H1 (cell line): ENCODE measurements around the gene CHMP6. TPM values are rescaled to one million over a fixed set of nuclear protein-coding genes. Genes with fewer than 3 reads are reported as not detected.

Experiments used
- CTCF ChIA-PET: fragments of 300-600 bp; sonication (Branson Sonifier 250); formaldehyde crosslinking; loops from one replicate; lab custom pipeline; 2021; ENCODE audit not compliant: partially characterized antibody; lab: Charles Lee
- POLR2A ChIA-PET: fragments of 300-600 bp; sonication (Branson Sonifier 250); formaldehyde crosslinking; loops from one replicate; lab custom pipeline; 2021; ENCODE audit warnings: inconsistent platforms; ENCODE audit not compliant: partially characterized antibody; lab: Charles Lee
- DNase-seq, 2 experiments: peaks; one replicate each; pipeline versions ENCODE4 v3.0.0 to v3.0.0-alpha.2; 2010 to 2022; ENCODE audit warnings: low spot score in 2 of 2, low read depth in 1 of 2, mixed read lengths in 1 of 2
- FAIRE-seq: peaks from 2 replicates; lab custom pipeline; 2011; peaks lifted over from hg19 to GRCh38; lab: Jason Lieb, UNC
- H2AFZ ChIP-seq: 2 replicates; pipeline ENCODE4 v1.8.1; 2012; ENCODE audit warnings: low read length, inconsistent platforms
- H2AK5ac ChIP-seq: 2 replicates; pipeline ENCODE4 v1.6.1; 2013; ENCODE audit warnings: low read depth, low read length
- H2BK120ac ChIP-seq: replicated peaks from 2 replicates; pipeline ENCODE3; 2013; ENCODE audit warnings: low read depth, low read length, inconsistent platforms
- H2BK12ac ChIP-seq: 2 replicates; pipeline ENCODE4 v1.6.1; 2013; ENCODE audit warnings: low read depth, low read length
- H2BK15ac ChIP-seq: 2 replicates; pipeline ENCODE4 v1.6.1; 2013; ENCODE audit warnings: low read length
- H2BK20ac ChIP-seq: 2 replicates; pipeline ENCODE4 v1.6.1; 2013; ENCODE audit warnings: low read length
- H2BK5ac ChIP-seq: 2 replicates; pipeline ENCODE4 v1.6.1; 2013; ENCODE audit warnings: low read depth, low read length
- H3K14ac ChIP-seq: 2 replicates; pipeline ENCODE4 v1.6.1; 2013; ENCODE audit warnings: inconsistent platforms; ENCODE audit not compliant: insufficient read length
- H3K18ac ChIP-seq: 2 replicates; pipeline ENCODE4 v1.6.1; 2013; ENCODE audit warnings: low read length; ENCODE audit errors: extremely low read depth
- H3K23ac ChIP-seq: 2 replicates; pipeline ENCODE4 v1.6.1; 2013; ENCODE audit warnings: inconsistent platforms; ENCODE audit not compliant: insufficient read length
- H3K23me2 ChIP-seq: 2 replicates; pipeline ENCODE4 v1.6.1; 2013; ENCODE audit warnings: low read depth, low read length
- H3K27ac ChIP-seq: 2 replicates; pipeline ENCODE4 v1.6.1; 2011; ENCODE audit warnings: low read depth, low read length, inconsistent platforms
- H3K27me3 ChIP-seq, 4 experiments: replicated peaks in 1 of 4; 1 replicate in 1 of 4; 2 replicates in 3 of 4; pipeline versions ENCODE4 v1.6.1 to v1.8.1; 2011 to 2013; ENCODE audit warnings: low read length in 3 of 4, mild to moderate bottlenecking in 3 of 4, inconsistent platforms in 2 of 4, mixed read lengths in 2 of 4, moderate library complexity in 1 of 4; ENCODE audit not compliant: control insufficient read depth in 3 of 4, insufficient read depth in 3 of 4; ENCODE audit errors: extremely low read depth in 1 of 4
- H3K36me3 ChIP-seq, 4 experiments: 2 replicates each; pipeline versions ENCODE4 v1.6.1 to v1.8.1; 2011 to 2013; ENCODE audit warnings: mild to moderate bottlenecking in 4 of 4, low read length in 3 of 4, moderate library complexity in 2 of 4, control low read depth in 1 of 4, inconsistent platforms in 1 of 4; ENCODE audit not compliant: insufficient read depth in 4 of 4, control insufficient read depth in 2 of 4
- H3K4ac ChIP-seq: replicated peaks from 2 replicates; pipeline ENCODE3; 2013; ENCODE audit warnings: low read length, low read depth, mixed read lengths, inconsistent platforms; ENCODE audit not compliant: insufficient read length
- H3K4me1 ChIP-seq, 4 experiments: replicated peaks in 1 of 4; 1 replicate in 1 of 4; 2 replicates in 3 of 4; pipeline versions ENCODE4 v1.6.1 to v1.8.1; 2011 to 2013; ENCODE audit warnings: low read length in 3 of 4, inconsistent platforms in 2 of 4, mixed read lengths in 1 of 4; ENCODE audit not compliant: insufficient read depth in 4 of 4, control insufficient read depth in 3 of 4
- H3K4me2 ChIP-seq, 2 experiments: 2 replicates each; pipeline versions ENCODE4 v1.6.1 to v1.8.1; 2011 to 2013; ENCODE audit warnings: low read depth in 2 of 2, low read length in 2 of 2, control low read depth in 1 of 2, inconsistent platforms in 1 of 2, mild to moderate bottlenecking in 1 of 2; ENCODE audit not compliant: insufficient read depth in 1 of 2
- H3K4me3 ChIP-seq, 4 experiments: fragments of 200-600, 300-600 bp in 1 of 4; sonication (generic), shearing (Covaris generic), sonication (Bioruptor Twin) in 1 of 4; 2 replicates each; pipeline versions ENCODE4 v1.5.1 to v1.8.1; 2011 to 2016; ENCODE audit warnings: low read length in 4 of 4, low read depth in 3 of 4, control low read depth in 2 of 4, inconsistent platforms in 2 of 4, mild to moderate bottlenecking in 2 of 4, mixed read lengths in 1 of 4, moderate library complexity in 1 of 4; ENCODE audit not compliant: insufficient read depth in 2 of 4; ENCODE audit errors: extremely low read depth in 1 of 4
- H3K56ac ChIP-seq: replicated peaks from 2 replicates; pipeline ENCODE3; 2013; ENCODE audit warnings: low read depth, mild to moderate bottlenecking, mixed read lengths, low read length, inconsistent platforms; ENCODE audit not compliant: insufficient read length
- H3K79me1 ChIP-seq: 2 replicates; pipeline ENCODE4 v1.6.1; 2013; ENCODE audit warnings: low read depth, low read length, control low read depth
- H3K79me2 ChIP-seq, 2 experiments: 2 replicates each; pipeline versions ENCODE4 v1.6.1 to v1.8.1; 2012 to 2013; ENCODE audit warnings: low read length in 2 of 2, mild to moderate bottlenecking in 2 of 2, inconsistent platforms in 1 of 2; ENCODE audit not compliant: insufficient read depth in 2 of 2, control insufficient read depth in 1 of 2
- H3K9ac ChIP-seq, 4 experiments: replicated peaks in 1 of 4; 1 replicate in 1 of 4; 2 replicates in 3 of 4; pipeline versions ENCODE4 v1.6.1 to v1.8.1; 2011 to 2013; ENCODE audit warnings: low read depth in 3 of 4, low read length in 3 of 4, control low read depth in 2 of 4, mild to moderate bottlenecking in 2 of 4, moderate library complexity in 2 of 4, inconsistent platforms in 1 of 4; ENCODE audit errors: extremely low read depth in 1 of 4
- H3K9me3 ChIP-seq, 2 experiments: 2 replicates each; pipeline versions ENCODE4 v1.6.1 to v1.8.1; 2012 to 2013; ENCODE audit warnings: mild to moderate bottlenecking in 2 of 2, moderate library complexity in 2 of 2, control low read depth in 1 of 2, inconsistent platforms in 1 of 2, low read depth in 1 of 2, low read length in 1 of 2, mixed read lengths in 1 of 2; ENCODE audit not compliant: insufficient read depth in 2 of 2
- H4K20me1 ChIP-seq, 2 experiments: replicated peaks in 1 of 2; 2 replicates each; pipeline versions ENCODE3 to v1.8.1; 2011 to 2013; ENCODE audit warnings: inconsistent platforms in 2 of 2, low read length in 2 of 2, mild to moderate bottlenecking in 1 of 2; ENCODE audit not compliant: insufficient read depth in 2 of 2, control insufficient read depth in 1 of 2
- H4K5ac ChIP-seq: 2 replicates; pipeline ENCODE4 v1.6.1; 2013; ENCODE audit warnings: low read length, low read depth, mixed read lengths, inconsistent platforms; ENCODE audit not compliant: insufficient read length
- H4K8ac ChIP-seq: 2 replicates; pipeline ENCODE4 v1.8.0; 2013; ENCODE audit warnings: mild to moderate bottlenecking, moderate library complexity, low read length, inconsistent platforms; ENCODE audit not compliant: insufficient read depth; ENCODE audit errors: extremely low read depth
- H4K91ac ChIP-seq: replicated peaks from 2 replicates; pipeline ENCODE3; 2013; ENCODE audit warnings: low read length, mixed read lengths, inconsistent platforms; ENCODE audit not compliant: insufficient read length
- ASH2L ChIP-seq: fragments of 200-600, 300-600 bp; sonication (generic); IDR thresholded peaks from one replicate; pipeline ENCODE4 v1.7.1; 2017; ENCODE audit warnings: low read length
- EZH2 ChIP-seq: fragments of 200-600 bp; sonication (generic); IDR thresholded peaks from 2 replicates; pipeline ENCODE4 v1.7.1; 2012; ENCODE audit warnings: low read depth, mild to moderate bottlenecking, moderate library complexity, low read length, inconsistent platforms; ENCODE audit not compliant: severe bottlenecking
- MAX ChIP-seq: IDR thresholded peaks from 2 replicates; pipeline ENCODE4 v1.6.1; 2012; ENCODE audit warnings: inconsistent platforms
- POLR2AphosphoS5 ChIP-seq: IDR thresholded peaks from 2 replicates; pipeline ENCODE4 v1.6.1; 2011; ENCODE audit warnings: low read depth, low read length
- RBBP5 ChIP-seq: IDR thresholded peaks from 2 replicates; pipeline ENCODE4 v1.7.1; 2012; ENCODE audit warnings: low read depth, mild to moderate bottlenecking, inconsistent platforms, low read length, moderate library complexity, borderline replicate concordance
- RXRA ChIP-seq: IDR thresholded peaks from 2 replicates; pipeline ENCODE4 v1.6.1; 2011; ENCODE audit warnings: low read depth, mild to moderate bottlenecking, low read length, moderate library complexity; ENCODE audit not compliant: insufficient read depth
- TCF12 ChIP-seq: IDR thresholded peaks from 2 replicates; pipeline ENCODE4 v1.6.1; 2011; ENCODE audit warnings: low read depth, mild to moderate bottlenecking, low read length
- WGBS, 2 experiments: shearing (Covaris generic) in 1 of 2; methylation state at CpG; one replicate each; pipeline versions ENCODE4 v1.1.6 to v1.1.7; 2013 to 2015; ENCODE audit warnings: low lambda C conversion rate in 2 of 2, mixed read lengths in 2 of 2, inconsistent platforms in 1 of 2, low coverage in 1 of 2, missing lambda C conversion rate in 1 of 2; ENCODE audit not compliant: insufficient replicate concordance in 2 of 2, insufficient coverage in 1 of 2, insufficient read length in 1 of 2; ENCODE audit errors: extremely low coverage in 1 of 2, missing lambda C conversion rate in 1 of 2; 5-methylcytosine and 5-hydroxymethylcytosine counted together
- polyA plus RNA-seq, 7 experiments: library from polyadenylated mRNA; depleted of rRNA in 3 of 7; stranded (reverse) in 5 of 7; unstranded in 2 of 7; fragments of >200 nt in 5 of 7; fragments of 200-250 nt in 2 of 7; gene quantifications; 1 replicate in 5 of 7; 2 replicates in 1 of 7; 4 replicates in 1 of 7; pipeline versions ENCODE4 v1.2.1 to v1.2.3, GENCODE V29; 2011 to 2013; ENCODE audit warnings: missing spikeins in 2 of 7, mixed read lengths in 2 of 7
- total RNA-seq: library from RNA; stranded (reverse); fragmentation: NEBNext Ultra II Directional; extraction: Animal tissue kit (Norgen Biotek cat#: 25700); gene quantifications from 2 replicates; pipeline ENCODE4 v1.2.1, GENCODE V29; 2021

Gene CHMP6
- total and polyA plus RNA-seq, 2 of the 8 experiments (the other 6 are each of a cell fraction or from before 2014, with no cell fraction given) = 15.7 to 24.3 TPM

GRCh38 chr17:80969674-80970043 is 22.0 kb upstream of the CHMP6 start:
- no peak overlapping the region for H3K9ac ChIP-seq
- TF ChIP-seq RXRA (no peak), EZH2 (peak; percentile 29), POLR2AphosphoS5 (no peak), MAX (no peak), TCF12 (no peak), RBBP5 (no peak), ASH2L (no peak)
- DNase-seq = no peak

More at GRCh38 chr17:80969674-80970043, 22.0 kb upstream of the CHMP6 start:
- FAIRE-seq = no peak
- Histone ChIP-seq H3K4ac (no peak overlapping the region), H3K27ac (no peak overlapping the region), H3K23ac (no peak overlapping the region), H3K79me1 (no peaks in the 10 kb centered on the region), H2AFZ (no peak overlapping the region), H3K4me3 (no peak overlapping the region), H3K23me2 (no peaks in the 10 kb centered on the region), H3K36me3 (peaks cover 0 to 2% (median 0%) of the 10 kb centered on the region in 4 experiments; a peak in 1 of 8 replicates), H3K4me1 (peaks cover 0 to 4% (median under 1%) of the 10 kb centered on the region in 4 experiments; a peak in 5 of 7 replicates), H3K14ac (no peak overlapping the region), H2BK5ac (0 out of 2 replicates have a peak overlapping the region, but pooled peaks have one; percentile 39), H3K79me2 (no peaks in the 10 kb centered on the region), H3K18ac (no peak overlapping the region), H2BK20ac (no peak overlapping the region), H2AK5ac (no peak overlapping the region), H2BK12ac (no peak overlapping the region), H3K4me2 (no peak overlapping the region), H4K5ac (no peak overlapping the region), H4K20me1 (no peaks in the 10 kb centered on the region), H4K91ac (no peak overlapping the region), H4K8ac (no peak overlapping the region), H3K9me3 (no peaks in the 10 kb centered on the region), H2BK15ac (no peak overlapping the region), H3K27me3 (no peaks in the 10 kb centered on the region), H3K56ac (no peak overlapping the region), H2BK120ac (no peak overlapping the region)
- WGBS, 2 experiments = 86% methylated on average over 10 of the region's 10 CpGs; no CpG with 5 or more reads in 1 of the 2 experiments
- ChIA-PET POLR2A (interaction anchor here (0.6 to 0.9 kb wide), 3 partner anchors 70 to 515 kb away, joined by 3 read pairs; no protein-coding TSS in a partner anchor), CTCF (interaction anchor here (0.6 to 2.9 kb wide), 15 partner anchors 9 to 543 kb away, joined by 3 to 16 read pairs (median 4); no protein-coding TSS in a partner anchor)
